HG03439 (cell line): Measurements from ENCODE around the gene LKAAEAR1.

Experiments
- ATAC-seq: cut with Tn5 transposase; IDR thresholded peaks from one replicate; pipeline ENCODE4 v1.9.1; 2021; ENCODE audit warnings: mild to moderate bottlenecking, moderate library complexity; ENCODE audit not compliant: unreplicated experiment

LKAAEAR1 gene

DNA sequence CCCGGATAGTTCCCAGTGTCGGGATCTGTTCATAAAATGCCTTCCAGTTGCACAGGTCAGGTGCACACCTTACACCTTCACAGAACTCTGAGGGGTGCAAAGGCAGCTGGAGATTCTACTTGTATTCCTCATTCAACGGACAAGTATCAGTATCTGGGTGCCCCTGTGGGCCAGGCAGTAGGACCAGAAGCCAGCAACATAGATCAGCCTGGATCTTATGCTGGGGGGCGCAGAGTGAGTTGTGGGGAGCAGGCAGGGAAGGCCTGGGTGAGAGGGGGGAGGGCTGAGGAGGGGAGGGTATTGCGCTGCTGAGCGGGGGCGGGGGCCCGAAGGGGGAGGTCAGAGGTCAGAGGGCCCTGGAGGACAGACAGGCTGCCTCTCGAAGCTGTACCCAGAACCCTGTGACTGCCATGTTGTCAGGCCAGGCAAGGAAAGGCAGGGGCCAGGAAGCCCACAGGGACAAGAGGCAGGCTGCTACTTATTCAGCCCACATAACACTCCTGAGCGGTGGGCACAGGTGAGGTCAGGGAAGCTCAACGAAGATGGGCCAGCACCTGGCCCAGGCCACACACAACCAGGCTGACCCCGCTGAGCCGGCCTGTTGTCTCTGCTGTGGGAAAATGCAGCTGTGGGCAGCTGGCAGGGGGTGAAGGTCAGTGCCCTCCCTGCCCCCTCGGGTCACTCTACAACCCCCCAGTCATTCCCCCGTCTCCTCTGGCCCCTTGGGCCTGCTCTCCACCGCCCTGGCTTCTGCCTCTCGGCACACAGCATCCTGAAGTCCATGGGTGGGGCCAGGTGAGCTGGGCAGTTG lies 3.2 kb downstream of the LKAAEAR1 start:
- no peak for ATAC-seq

GRCh38 chr20:64080013-64080812 lies 4.0 kb downstream of the LKAAEAR1 start, which contains the start of gene OPRL1:
OPRL1 (plus strand) TSS chr20:64080082; CDS start chr20:64092721, 12,639 bp downstream.
- no peak for ATAC-seq

- ATAC-seq: peak; percentile 38
Observed at GRCh38 chr20:64079273-64080012, 4.8 kb downstream of the LKAAEAR1 start, which contains the start of gene RGS19. RGS19 (minus strand) TSS chr20:64079518; CDS start chr20:64076886, 2,632 bp downstream.

- ATAC-seq: no peak
Observed at GRCh38 chr20:64078934-64079272, 5.3 kb downstream of the LKAAEAR1 start.

DNA sequence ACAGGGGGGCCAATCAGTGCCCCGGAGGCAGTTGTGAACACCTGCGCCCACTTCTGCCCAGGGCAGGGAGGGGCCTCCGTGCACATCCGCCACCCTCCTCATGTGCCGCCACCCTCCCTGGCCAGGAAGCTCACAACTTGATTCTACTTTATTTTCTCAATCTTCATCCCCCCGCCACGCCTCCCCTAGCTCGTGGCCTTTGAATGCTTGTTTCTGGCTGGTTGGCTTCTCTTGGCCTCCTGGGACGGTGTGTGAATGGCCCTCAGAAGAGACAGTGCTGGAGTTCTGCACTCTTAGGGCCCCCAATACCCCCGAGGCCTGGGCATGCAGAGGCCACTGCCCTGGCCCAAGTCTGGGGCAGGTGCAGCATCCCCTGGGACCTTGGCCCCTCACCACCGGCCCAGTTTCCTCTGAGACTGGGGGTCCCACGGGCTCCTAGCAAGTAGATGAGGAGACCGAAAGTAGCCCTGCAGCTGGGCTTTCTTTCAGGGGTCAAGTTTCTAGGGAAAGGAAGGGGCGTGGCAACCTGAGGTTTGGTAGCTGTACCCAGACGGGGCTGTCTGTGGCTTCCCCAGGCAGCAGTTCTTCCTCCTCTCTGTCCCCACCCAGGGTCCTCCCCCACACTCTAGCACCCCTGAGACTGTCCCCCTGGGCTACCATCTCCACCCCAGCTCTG lies 6.2 kb downstream of the LKAAEAR1 start:
- ATAC-seq: no peak

DNA sequence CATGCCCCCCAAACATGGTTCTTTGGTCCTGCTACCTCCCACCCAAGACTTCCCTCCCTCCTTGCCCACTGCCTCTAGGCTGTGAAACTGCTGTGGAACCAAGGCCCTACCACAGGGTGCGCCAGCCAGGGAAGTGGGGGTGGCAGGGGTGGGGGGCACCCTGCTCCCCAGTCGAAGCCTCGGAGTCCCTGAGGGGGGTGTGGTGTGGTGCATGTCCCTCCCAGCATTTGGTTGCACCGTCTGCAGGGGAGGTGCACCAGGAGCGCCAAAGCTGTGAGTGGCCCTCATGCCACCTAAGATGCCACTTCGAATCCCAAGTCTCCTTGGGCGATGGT lies 6.7 kb downstream of the LKAAEAR1 start:
- ATAC-seq: no peak

DNA sequence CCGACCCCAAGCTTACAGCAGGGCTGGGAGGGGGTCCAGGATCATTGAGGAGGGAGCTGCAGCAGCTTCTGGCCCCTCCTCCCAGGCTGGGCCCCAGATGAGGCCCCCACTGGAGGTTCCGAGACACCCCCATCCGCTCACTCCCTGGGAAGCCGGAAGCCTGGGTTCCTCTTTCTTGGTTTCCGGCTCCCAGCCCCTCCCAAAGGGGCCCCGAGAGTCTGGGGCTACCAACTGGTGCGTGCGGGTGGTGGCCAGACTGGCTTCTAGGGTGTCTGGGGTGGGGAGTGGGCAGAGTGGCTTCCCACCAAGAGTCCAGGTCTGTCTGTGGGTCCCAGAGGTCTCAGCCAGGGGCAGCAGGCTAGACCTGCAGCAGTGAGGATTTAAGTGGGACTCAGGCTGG lies 7.1 kb downstream of the LKAAEAR1 start:
- ATAC-seq: no peak

DNA sequence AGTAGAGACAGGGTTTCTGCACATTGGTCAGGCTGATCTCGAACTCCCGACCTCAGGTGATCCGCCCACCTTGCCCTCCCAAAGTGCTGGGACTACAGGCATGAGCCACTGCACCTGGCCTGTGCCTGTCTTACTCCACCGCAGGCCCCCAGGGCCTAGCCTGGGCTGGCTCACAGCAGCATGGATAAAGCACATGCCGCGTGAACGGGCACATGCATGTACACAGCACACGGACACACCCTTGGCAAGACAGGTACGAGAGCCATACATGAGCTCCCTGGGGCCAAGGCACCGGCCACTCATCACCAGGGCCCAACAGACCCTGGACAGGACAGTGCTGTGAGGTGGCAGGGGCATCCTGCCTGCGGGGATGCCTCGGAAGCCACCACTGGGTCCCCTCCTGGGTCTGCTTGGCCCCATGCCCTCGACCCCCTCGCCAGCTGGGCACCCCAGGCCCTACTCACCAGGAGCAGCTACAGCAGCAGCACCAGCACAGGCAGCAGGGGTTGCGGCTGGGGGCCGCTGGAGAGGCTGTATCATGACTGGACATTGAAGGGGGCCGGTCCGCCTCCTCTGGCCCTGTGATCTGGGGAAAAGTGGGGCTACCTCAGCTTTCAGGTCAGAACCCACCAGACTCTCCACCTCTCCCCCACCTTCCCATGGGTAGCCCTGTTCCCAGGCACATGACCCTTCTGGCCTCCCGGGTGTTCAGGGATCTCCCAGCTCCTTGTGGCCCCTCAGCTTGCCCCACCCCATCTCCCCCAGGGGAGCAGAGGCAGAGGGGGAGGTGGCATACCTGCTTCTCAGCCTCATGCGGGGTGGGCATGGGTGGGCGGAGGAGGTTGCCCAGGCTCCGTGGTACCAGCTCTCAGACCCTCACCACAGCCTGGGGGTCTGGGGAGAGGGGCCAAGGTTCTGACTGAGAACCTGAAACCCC lies 7.9 kb downstream of the LKAAEAR1 start:
- ATAC-seq: no peak

DNA sequence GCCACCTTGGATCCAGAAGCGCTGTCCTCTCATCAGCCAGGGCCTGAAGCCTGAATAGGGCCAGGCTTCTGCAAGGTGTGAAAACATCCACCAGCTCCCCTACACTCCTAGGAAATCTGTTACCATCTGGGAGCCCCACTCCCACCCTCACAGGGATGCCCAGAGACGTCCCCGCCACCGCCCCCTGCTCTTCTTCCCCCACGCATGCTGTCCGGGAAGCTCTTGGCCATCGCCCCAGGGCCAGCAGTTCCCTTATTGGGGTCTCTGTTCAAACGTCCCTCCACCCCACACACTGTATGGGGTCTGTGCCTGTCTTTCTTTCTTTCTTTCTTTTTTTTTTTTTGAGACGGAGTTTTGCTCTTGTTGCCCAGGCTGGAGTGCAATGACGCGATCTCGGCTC lies 8.6 kb downstream of the LKAAEAR1 start:
- no peak for ATAC-seq

- no peak for ATAC-seq
Observed at GRCh38 chr20:64074963-64075362, 9.2 kb downstream of the LKAAEAR1 start.

- no peak for ATAC-seq
Observed at GRCh38 chr20:64074184-64074789, 9.9 kb downstream of the LKAAEAR1 start.

DNA sequence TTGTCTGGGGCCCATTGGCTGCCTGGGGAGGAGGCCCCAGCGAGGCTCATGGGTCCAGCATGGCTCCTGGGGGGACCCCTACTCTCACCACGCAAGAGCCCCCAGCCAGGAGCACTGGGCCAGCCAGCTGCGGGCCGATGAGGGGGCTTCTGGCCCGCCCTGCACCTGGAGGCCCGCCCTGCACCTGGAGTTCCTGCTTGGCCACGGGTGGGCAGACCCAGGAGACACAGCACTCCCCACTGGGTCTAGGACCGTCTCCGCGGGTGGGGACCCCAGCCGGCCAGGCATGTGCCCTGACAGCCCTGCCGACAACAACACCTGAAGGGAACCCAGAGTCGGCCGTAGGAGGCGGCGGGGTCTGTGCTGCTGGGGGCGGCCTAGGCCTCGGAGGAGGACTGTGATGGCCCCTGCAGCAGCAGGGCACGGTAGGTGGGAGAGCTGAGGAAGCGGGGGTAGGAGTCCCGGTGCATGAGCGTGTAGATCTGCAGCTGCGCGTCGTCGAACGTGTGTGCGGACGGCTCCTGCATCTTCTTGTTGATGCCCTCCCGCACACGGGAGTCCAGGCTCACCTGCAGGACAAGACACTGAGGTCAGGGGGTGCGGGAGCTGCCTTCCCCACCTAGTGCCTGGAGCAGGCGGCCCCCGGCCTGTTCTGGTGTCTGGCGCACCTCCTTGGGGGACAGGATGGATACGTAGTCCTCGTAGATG lies 10.6 kb downstream of the LKAAEAR1 start:
- ATAC-seq: no peak

GRCh38 chr20:64072498-64073063 lies 11.6 kb downstream of the LKAAEAR1 start:
- no peak for ATAC-seq

DNA sequence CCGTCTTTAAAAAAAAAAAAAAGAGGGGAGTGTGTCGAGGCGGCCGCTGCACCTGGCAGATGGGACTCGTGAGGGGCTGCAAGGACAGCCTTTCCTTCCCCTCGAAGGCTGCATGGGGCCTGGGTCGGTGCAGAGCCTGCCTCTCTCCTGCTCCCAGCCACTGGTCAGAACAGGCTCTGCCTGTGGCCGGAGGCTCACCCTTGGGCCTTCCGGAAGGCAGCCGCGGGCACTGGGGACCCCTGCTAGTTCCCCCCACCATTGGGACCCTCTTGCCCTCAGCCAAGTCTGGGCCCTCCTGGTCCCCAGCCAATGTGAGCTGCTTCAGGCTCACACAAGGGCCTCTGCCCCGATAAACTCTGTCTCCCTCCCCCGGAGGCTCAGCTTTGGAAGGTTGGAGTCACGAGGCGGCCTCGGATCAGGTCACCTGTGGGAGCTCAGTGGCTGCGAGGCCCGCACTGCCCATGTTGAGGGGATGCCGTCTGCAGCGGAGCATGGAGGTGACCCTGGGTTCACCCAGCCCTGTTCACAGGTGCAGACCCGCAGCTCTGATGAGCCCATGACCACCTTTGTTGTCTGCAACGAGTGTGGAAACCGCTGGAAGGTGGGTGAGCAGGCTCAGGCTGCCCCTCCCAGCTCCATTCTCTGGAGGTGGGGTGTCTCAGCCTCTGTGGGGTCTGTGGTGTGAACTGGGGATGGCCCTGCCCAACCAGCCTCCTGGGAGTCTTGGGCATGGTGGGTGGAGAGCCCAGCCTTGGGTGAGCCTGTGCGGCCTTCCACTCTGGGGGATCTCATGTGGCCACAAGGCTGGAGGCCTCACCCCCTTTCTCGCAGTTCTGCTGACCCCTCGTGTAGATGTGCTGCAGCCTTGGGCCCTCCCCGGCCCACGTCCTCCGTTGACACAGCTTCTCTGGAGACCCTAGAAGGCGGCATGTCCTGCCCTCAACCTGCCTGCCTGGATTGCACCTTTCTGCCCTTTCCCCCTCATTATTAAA lies 12.6 kb downstream of the LKAAEAR1 start:
- ATAC-seq: no peak

- no peak for ATAC-seq
Observed at GRCh38 chr20:64070244-64070993, 13.8 kb downstream of the LKAAEAR1 start.

GRCh38 chr20:64069614-64070243 lies 14.5 kb downstream of the LKAAEAR1 start:
- no peak for ATAC-seq
